H54 (cell line): ENCODE data around the gene OSM.
"Not testable (repeated sequence)": the region's sequence is repeated elsewhere in the genome, so short reads cannot be mapped to it uniquely, and the experiment has no call there.

Experiments used
- DNase-seq: peaks from one replicate; pipeline ENCODE4 v3.0.0; 2011; ENCODE audit warnings: low spot score, mixed read lengths; ENCODE audit not compliant: insufficient read length
- FAIRE-seq: peaks from 3 replicates; lab custom pipeline; 2011; peaks lifted over from hg19 to GRCh38; lab: Jason Lieb, UNC
- POLR2A ChIP-seq: IDR thresholded peaks from 2 replicates; pipeline ENCODE4 v1.6.1; 2011; ENCODE audit warnings: low read depth, mild to moderate bottlenecking, low read length

OSM gene

DNA sequence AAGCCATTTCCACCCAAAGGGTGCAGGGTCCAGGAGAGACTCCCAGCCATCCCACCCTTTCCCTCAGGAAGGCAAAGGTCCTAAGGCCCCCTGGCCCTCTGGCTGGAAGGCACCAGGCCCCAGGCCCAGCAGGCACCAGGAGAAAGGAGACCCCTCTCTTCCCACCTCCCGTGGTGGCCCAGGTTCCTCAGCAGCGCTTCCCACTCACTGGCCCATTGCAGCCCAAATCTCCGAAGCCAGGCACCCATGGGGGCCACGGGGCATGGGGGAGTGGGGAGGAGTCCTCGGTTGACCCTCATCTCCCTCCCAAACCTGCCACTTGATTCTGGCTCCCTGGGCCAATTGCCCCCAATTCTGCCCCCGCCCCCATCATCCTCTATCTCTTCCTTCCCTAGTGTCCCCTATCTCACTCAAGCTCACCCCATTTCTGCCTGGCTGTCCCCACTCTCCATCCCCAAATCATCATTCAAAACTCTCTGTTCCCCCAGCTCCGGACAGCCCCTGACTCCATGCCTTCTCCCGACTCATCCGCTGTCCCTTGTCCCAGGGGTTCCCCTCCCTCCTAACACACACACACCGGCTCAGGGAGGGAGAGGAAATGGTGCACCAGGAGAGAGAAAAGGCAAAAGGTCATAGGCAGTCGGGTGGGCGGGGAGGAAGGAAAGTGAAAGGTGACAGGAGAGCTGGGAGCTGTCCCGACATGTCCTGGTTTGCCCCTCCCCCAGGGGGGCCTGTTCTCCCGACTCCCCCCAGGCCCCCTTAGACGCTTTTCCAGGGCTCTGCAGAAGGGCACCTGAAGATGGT, 21.3 kb downstream of the OSM start:
- FAIRE-seq (no peak), DNase-seq (no peak)
- TF ChIP-seq POLR2A: no peak

DNA sequence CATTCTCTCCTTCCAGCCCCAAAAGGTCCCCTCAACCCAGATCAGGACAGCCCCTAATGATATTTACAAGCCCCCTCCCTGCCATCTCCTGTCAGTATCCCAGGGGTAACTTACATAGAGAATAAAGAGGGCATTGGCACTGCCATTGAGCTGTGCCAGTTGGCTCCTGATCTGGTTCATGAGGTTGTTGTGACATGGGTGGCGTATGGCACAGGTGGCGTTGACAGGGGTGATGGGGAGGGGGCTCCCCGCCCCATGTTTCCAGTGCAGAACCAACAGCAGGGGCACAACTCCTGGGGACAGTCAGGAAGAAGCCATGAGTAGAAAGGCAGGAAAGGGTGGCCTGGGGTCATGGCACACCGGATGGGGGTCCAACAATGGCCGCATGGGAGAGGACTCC, 22.0 kb downstream of the OSM start:
- TF ChIP-seq POLR2A: no peak
- no peak for FAIRE-seq
- no peak for DNase-seq

DNA sequence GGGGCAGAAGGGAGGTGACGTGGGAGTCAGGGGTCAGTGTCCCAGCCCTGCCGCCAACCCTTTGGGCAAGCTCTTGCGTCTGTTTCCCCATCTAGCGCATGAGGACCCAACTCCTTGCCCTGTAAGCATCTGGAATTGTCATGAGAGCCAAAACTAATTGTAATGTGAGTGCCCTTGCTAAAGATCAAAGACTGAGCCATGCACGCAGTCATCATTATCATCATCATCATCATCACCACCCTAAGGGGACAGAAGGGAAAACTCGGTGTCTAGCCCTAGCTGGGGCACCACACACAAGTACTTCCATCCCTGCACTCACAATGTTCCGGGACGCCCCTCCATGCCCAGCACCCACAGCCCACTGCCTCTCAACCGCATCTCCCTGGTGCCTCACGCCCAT, 22.6 kb downstream of the OSM start:
- no peak for DNase-seq
- no peak for FAIRE-seq
- TF ChIP-seq POLR2A: no peak

DNA sequence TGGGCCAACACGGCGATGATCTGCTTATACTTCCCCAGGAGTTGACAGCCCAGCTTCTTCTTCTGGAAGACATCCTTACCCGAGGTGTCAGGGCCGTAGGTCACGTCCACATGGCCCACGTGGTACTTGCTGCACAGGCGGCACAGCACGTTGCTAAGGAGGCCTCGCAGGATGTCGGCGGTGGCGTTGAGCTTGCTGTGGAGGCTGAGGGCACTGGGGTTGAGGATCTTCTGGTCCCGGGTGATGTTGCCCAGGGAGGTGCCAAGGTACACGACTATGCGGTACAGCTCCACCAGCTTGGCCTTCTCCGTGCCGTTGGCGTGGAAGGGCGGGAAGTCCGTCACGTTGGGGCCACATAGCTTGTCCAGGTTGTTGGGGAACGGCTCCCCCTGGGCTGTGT, 23.0 kb downstream of the OSM start:
- FAIRE-seq (no peak), DNase-seq (no peak)
- no peak for TF ChIP-seq POLR2A

DNA sequence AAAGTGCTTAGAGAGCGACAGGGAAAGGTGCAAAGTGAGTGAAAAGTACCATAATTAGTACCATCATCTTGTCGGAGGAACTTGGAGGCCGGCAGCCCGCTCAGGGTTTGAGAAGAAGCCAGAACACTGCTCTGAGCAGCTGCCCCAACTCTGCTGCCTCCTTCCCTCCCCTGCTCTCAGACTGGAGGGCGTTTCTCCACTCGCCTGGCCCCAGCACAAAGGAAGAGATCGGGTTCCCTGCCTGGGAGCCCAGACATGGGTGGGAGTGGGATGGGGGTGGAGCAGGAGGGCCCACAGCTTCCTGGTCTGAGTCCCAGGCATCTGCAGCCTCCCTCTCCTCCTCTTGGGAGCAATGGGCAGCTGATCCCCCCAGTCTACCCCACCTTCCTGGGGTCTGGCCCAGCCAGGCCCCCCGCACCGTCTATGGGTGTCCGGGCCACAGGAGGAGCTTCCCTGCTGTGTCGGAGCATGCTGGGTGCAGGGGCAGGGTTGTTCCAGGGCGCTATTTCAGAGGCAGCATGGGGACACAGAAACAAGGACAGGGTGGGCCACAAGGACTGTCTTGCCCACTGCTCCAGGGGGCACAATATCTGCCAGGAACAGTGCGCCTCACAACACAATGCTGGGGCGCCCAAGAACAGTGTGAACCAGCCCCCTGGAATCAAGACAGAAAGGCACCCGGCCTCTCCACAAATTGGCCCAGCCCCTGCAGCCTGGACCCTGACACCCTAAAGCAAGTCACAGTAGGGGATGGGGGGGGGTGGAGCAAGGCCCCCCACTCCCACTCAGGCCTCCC, 24.9 kb downstream of the OSM start:
- DNase-seq (no peak), FAIRE-seq (no peak)
- TF ChIP-seq POLR2A: no peak

DNA sequence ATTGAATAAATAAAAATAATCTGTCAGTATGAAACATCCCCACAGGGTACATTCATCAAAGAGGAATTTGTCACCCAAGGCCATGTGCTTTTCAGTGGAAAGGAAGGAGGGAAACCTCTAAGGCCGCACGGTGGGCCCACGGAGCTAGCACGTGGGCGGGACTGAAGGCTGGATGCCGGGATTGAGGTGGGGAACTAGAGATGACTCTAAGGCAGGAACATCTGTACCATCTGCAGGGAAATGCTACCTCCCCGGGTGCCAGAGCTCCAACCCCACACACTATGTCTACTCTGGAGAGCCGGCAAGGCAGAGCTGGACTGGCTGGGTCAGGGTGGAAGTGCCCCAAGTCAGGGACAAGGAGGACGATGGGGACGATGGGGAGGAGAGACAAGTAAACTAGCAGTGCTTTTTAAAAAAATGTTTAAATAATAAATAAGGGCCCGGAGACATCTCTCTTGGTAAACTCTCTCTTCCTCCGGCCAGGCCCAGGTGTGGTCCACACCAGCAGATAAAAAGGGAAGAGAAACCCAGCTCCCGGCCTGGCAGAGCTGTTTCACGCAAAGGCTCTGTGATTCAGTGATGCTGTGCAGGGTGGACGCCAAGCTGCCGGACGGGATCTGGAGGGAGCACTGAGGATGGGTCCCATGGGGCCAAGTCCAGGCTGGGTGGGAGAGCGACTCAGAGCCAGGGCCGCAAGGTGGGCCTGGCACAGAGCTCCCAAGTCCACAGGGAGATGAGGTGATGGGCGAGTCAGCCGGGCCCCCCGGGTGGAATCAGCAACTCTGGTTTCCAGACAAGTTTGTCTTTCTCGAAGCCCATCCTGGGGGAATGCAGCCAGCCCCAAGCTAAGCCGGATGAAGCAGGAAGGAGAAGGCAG, 25.9 kb downstream of the OSM start:
- DNase-seq: no peak
- TF ChIP-seq POLR2A: no peak
- no peak for FAIRE-seq

DNA sequence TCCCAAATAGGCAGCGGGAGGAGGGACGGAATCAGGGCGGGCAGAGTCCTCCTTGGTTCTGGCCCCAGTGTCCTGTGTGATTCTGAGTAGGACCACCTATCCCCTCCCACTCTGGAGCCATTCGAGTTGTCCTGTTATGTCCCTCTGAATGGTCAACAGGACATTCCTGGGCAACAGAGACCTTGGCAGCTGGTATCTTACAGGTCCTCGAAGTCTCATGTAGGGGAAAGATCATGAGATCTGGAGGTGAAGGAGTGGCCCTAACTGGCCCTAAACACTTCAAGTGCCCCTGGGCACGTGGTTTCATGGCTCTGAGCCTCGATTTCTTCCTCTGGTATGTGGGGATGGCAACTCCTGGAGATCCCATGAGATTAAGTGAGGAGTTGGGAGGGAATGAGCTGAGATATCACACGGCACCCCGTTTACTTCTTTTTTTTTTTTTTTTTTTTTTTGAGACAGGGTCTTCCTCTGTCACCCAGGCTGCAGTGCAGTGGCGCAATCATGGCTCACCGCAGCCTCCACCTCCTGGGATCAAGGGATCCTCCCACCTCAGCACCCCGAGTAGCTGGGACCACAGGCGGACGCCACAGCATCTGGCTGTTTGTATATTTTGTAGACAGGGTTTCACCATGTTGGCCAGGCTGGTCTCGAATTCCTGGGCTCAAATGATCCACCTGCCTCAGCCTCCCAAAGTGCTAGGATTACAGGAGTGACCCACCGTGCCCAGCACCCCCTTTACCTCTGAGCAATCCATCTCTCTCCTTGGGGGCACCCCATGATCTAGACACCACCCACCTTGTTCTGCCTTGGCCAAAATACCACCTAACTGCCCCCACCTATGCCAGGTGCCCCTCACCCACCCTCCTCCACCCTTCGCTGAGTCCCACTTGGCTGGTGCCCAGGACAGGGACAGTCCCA, 26.9 kb downstream of the OSM start:
- no peak for TF ChIP-seq POLR2A
- no peak for DNase-seq
- no peak for FAIRE-seq

DNA sequence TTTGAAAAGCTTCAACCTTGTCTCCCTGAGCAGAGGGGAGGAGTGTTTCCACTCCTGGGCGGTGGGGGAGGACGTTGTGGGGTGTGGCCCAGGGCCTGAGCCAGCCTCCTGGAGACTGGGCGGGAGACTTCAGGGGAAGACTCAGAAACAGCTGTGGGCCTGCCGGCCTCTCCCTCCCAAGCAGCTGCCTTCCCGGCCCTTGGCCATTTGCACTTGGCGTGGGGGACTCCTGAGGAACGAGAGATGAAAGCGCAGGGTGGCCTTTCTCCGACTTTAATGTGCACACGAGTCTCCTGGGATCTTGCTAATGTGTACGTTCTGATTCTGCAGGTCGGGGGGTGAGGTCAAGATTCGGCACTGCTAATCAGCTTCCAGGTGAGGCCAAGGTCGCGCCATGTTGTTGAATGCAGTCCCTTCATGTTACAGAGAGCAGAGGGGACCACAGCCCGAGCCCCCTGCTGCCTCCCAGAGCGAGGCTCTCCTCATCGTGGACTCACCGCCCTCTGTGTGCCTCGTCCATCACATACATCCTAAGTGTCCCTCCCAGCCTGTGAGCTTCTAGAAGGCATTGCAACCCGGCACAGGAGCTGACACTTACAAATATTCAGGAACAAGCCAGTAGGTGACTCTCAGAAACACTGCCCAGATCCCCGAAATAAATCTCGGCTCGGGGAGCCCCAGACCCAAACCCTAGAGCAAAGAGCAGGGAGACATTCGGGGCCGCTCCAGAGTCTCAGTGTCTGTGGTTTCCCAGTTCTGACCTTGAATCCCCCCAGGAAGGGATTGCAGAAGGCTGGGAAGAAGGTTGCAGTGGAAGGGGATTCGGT, 27.8 kb downstream of the OSM start:
- DNase-seq: peak; percentile 56
- no peak for TF ChIP-seq POLR2A
- FAIRE-seq: peak; percentile 66

DNA sequence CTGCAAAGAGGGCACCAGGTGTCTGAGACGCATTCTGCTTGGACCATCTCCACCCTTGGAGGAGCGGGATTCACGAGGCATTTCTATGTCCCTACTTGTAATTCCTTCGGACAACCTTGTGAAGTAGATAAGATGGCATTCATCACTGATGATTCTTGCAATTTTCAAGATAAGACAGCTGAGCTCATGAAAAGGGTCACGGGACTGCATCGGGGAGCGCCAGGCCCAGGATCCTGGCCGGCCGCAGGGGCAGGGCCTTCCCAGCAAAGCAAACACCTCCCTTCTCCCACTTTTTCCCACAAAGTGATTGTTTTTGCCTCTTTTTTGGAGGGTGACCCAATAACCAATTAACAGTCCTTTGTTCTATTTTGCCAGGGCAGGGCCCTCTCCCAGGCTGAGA, 28.5 kb downstream of the OSM start:
- DNase-seq (no peak), FAIRE-seq (no peak)
- no peak for TF ChIP-seq POLR2A

DNA sequence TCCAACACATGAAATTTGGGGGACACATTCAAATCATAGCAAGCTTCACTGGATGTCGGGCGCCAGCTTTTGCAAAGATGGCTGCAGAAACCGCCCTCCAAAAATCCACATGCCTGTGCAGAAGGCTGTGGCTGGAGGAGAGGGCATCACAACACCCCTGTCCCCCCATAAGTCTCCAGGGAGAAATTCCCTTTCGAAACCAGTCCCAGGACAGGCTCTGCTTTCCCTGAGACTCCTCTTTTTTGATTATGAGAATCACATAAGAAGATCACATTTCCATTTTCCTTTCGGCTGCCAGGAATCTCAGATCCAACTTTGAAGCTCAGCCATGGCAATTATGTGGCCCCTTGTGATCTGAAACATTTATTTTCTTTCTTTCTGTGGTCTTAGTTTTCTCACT, 29.8 kb downstream of the OSM start:
- DNase-seq (no peak), FAIRE-seq (no peak)
- no peak for TF ChIP-seq POLR2A

DNA sequence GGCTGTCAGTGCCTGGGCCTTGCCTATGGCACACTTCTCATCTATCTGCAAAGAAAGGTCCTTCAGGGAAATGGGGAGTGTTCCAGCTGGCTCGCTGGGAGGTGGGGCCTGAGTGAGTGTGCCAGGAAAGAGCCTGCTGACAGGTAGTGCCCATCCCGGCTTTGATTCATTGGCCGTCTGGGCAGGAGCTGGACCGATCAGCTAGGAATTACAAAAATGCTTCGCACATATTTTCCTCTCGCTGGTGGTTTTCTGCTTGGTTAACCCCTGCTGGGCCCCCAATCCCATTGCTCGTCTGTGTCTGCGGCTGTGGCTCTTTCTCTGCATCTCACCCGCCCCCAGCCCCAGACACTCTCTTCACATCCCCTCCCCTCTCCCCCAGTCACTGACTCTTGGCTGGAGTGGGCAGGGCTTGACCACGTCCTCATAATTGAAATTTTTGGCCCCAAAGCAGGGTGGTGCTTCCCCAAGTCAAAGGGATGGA, 30.9 kb downstream of the OSM start:
- DNase-seq: peak; percentile 71

DNA sequence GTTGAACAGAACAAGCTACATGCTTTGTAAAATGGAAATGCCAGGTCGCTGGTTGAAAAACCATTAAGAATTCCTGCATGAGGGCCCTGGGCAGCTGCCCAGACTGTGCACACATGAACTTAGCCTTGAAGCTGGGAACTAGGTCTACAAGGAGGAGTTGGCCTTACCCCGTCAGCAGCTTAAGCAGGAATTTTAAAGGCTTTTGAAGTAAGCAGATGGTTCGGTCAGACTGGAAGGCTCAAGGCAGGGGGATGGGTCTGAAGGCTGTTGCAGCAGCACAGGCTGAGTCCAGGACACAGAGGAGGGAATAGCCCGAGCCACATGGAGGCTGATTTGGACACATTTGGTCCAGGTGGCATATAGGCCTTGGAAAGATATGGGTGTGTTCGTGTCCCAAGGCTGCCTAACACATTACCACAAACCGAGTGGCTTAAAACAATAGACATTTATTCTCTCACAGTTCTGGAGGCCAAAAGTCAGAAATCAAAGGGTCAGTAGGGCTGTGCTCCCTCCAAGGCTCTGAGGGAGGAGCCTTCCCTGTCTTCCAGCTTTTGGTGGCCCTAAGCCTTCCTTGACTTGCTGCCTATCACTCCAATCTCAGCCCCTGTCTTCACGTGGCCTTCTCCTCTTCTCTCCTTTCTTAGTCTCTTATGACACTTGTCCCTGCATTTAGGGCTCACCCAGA, 31.7 kb downstream of the OSM start:
- DNase-seq (no peak), FAIRE-seq (no peak)
- TF ChIP-seq POLR2A: no peak

More for the DNA sequence above, 30.9 kb downstream of the OSM start:
- FAIRE-seq: peak; percentile 52
- TF ChIP-seq POLR2A: no peak

DNA sequence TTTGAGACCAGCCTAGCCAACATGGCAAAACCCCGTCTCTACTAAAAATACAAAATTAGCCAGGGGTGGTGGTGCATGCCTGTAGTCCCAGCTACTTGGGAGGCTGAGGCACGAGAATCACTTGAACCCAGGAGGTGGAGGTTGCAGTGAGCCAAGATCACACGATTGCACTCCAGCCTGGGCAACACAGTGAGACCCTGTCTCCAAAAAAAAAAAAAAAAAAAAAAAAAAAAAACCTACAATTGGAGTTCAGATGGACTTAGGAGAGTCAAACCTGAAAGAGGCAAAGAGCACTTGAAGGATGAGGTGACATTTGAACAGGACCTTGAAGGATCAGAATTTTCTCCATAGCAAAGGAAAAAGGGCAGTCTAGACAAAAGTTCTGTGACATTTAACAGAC, 32.3 kb downstream of the OSM start:
- not testable (repeated sequence) for DNase-seq, FAIRE-seq
